Neural crest cell (in vitro differentiated cells): ENCODE results near the gene HTR3A. TPM values are rescaled to one million over a fixed set of nuclear protein-coding genes. Genes with fewer than 3 reads are reported as not detected.
"Not testable (repeated sequence)": the region's sequence is repeated elsewhere in the genome, so short reads cannot be mapped to it uniquely, and the experiment has no call there.

ENCODE experiments used
- DNase-seq: peaks from one replicate; pipeline ENCODE4 v3.0.0; 2021; ENCODE audit warnings: low read depth, mixed read lengths, low spot score
- H3K27ac Mint-ChIP-seq: one replicate; pipeline ENCODE4 v1.8.0; 2021; ENCODE audit warnings: mild to moderate bottlenecking, mixed read lengths; ENCODE audit not compliant: unreplicated experiment
- H3K27me3 Mint-ChIP-seq: 2 replicates; pipeline ENCODE4 v1.8.0; 2021; ENCODE audit warnings: low read depth, mild to moderate bottlenecking, mixed read lengths
- H3K36me3 Mint-ChIP-seq: 2 replicates; pipeline ENCODE4 v1.8.0; 2021; ENCODE audit warnings: low read depth, mild to moderate bottlenecking, mixed read lengths
- H3K4me1 Mint-ChIP-seq: 2 replicates; pipeline ENCODE4 v1.8.0; 2021; ENCODE audit warnings: mixed read lengths
- H3K4me3 Mint-ChIP-seq: one replicate; pipeline ENCODE4 v1.8.0; 2021; ENCODE audit warnings: mild to moderate bottlenecking, mixed read lengths
- H3K9me3 Mint-ChIP-seq: 2 replicates; pipeline ENCODE4 v1.8.0; 2021; ENCODE audit warnings: mixed read lengths
- CTCF ChIP-seq: fragments of 200-600 bp; sonication (generic); conservative IDR thresholded peaks from 2 replicates; pipeline ENCODE4 v1.5.0; 2021; ENCODE audit warnings: antibody characterized with exemption, mild to moderate bottlenecking
- long read RNA-seq: library from polyadenylated mRNA; unstranded; transcript quantifications from one replicate; pipeline ENCODE4 v2.0.0, GENCODE V29; 2020
- total RNA-seq: library from RNA; stranded (reverse); gene quantifications from 2 replicates; pipeline ENCODE4 v1.2.1, GENCODE V29; 2021

Gene HTR3A
- 3.8 and 4.6 TPM in 2 replicates for total RNA-seq
- long read RNA-seq, transcript HTR3A-205 (9 exons, 2,432 nt): major isoform, 13 of 14 reads
- long read RNA-seq, partial matches to known transcripts: 1 of 14 reads
- long read RNA-seq, other reads (novel, unspliced or antisense): 0 of 14 reads

- Mint-ChIP-seq H3K36me3 (no peaks in the 10 kb centered on the region), H3K4me3 (no peak within 1 kb of the TSS), H3K4me1 (peaks cover 10% of the 10 kb centered on the region), H3K27me3 (peaks cover 14% of the 10 kb centered on the region), H3K9me3 (no peaks in the 10 kb centered on the region), H3K27ac (no peak within 1 kb of the TSS)
- DNase-seq: peak; percentile 16
- no peak for TF ChIP-seq CTCF
Measured at GRCh38 chr11:113974741-113975470, at the start of gene HTR3A. Gene HTR3A, plus strand, starts transcription at chr11:113975108. Its CDS starts 218 bp downstream, at chr11:113975326.

- TF ChIP-seq CTCF: no peak
- Mint-ChIP-seq H3K4me3 (no peak overlapping the region), H3K27me3 (peaks cover 7% of the 10 kb centered on the region), H3K9me3 (no peaks in the 10 kb centered on the region), H3K4me1 (no peaks in the 10 kb centered on the region), H3K27ac (no peak overlapping the region), H3K36me3 (no peaks in the 10 kb centered on the region)
- no peak for DNase-seq
Measured at GRCh38 chr11:113926273-113927197, 48.4 kb upstream of the HTR3A start.

- Mint-ChIP-seq H3K9me3 (no peaks in the 10 kb centered on the region), H3K27ac (no peak overlapping the region), H3K4me3 (no peak overlapping the region), H3K36me3 (no peaks in the 10 kb centered on the region), H3K4me1 (no peaks in the 10 kb centered on the region), H3K27me3 (peaks cover 7% of the 10 kb centered on the region)
- DNase-seq: no peak
- no peak for TF ChIP-seq CTCF
Measured at GRCh38 chr11:113928311-113928710, 46.6 kb upstream of the HTR3A start.

- no peak for TF ChIP-seq CTCF
Measured at GRCh38 chr11:113932788-113933187, 42.1 kb upstream of the HTR3A start.

GRCh38 chr11:113934193-113934592 lies 40.7 kb upstream of the HTR3A start:
- H3K4me1 Mint-ChIP-seq, H3K9me3 Mint-ChIP-seq, H3K4me3 Mint-ChIP-seq, H3K27me3 Mint-ChIP-seq, H3K36me3 Mint-ChIP-seq, DNase-seq, H3K27ac Mint-ChIP-seq: not testable (repeated sequence)

More at GRCh38 chr11:113932788-113933187, 42.1 kb upstream of the HTR3A start:
- DNase-seq: no peak
- Mint-ChIP-seq H3K9me3 (no peaks in the 10 kb centered on the region), H3K36me3 (no peaks in the 10 kb centered on the region), H3K4me3 (no peak overlapping the region), H3K27ac (no peak overlapping the region), H3K4me1 (no peaks in the 10 kb centered on the region), H3K27me3 (no peaks in the 10 kb centered on the region)
